Measurements from ENCODE around the gene C1QTNF7.

DNA sequence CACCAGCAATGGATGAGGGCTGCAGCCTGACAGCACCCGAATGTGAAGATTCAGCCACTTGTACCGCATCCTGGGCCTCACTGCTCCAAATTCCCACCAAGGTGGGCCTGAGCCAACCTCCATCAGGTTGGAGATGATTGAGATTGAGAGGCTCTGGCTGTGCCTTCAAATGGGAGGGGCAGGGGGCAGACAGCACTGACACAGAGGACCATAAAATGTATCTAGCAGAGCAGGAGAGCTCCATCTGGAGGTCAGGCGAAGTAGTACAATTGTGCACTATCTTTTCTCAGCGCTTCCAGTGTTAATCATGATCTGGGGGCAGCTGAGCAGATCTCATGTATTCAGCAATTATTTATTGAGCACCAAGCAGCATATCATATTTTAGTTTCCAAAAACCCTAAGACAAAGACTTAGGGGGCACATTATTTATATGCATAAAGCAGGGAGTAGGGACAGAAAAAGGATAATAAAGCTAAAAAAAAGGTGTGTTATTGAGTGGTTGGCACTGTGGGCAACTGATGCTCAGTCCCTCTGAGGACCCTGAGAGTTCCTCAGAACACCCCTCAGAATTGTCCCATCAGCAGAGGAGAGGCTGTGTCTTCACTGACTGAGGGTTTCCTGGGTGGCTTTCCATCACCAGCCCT is 31.6 kb upstream of the C1QTNF7 start:
- TF ChIP-seq ZNF274 (IDR thresholded peaks at IDR 0.05; ENCODE audit: low read depth, low read length), result no peak
- no peak for TF ChIP-seq SUZ12 (IDR thresholded peaks at IDR 0.05; ENCODE audit: extremely low read depth, insufficient read depth, insufficient read length)
- TF ChIP-seq YY1 (IDR thresholded peaks at IDR 0.05; ENCODE audit: insufficient read depth, insufficient read length), result no peak
